ENCODE measurements around the gene WNT6. TPM values are rescaled to one million over a fixed set of nuclear protein-coding genes. Genes with fewer than 3 reads are reported as not detected.

The WNT6 gene
- total RNA-seq, 4 donors from 2014 or later, result 2.7 to 5.1 TPM; not detected in 2

GRCh38 chr2:218920504-218920903 is 60.9 kb downstream of the WNT6 start:
- TF ChIP-seq POLR2A (IDR thresholded peaks at IDR 0.05) (no peak), CTCF (IDR thresholded peaks at IDR 0.05) (no peak)
- WGBS, 2 donors, result 90 to 96% methylated on average over 1 of the region's 1 CpG

More at GRCh38 chr2:218920504-218920903, 60.9 kb downstream of the WNT6 start:
- intact Hi-C loops (cut with DNase I), result no loop called here
- no peak for DNase-seq
- Histone ChIP-seq H3K4me1 (no peaks in the 10 kb centered on the region), H3K27me3 (no peaks in the 10 kb centered on the region), H3K36me3 (no peaks in the 10 kb centered on the region), H3K27ac (no peak overlapping the region), H3K4me3 (replicated peaks in 1 of 3) (no peak overlapping the region), H3K9me3 (no peaks in the 10 kb centered on the region)

Small RNA genes within 50 kb of the gene (microRNA-seq; reads per million reads assigned to microRNA genes)
- not detected for gene MIR9500

Small RNA genes within 50 kb of the gene (small RNA-seq; reads per million reads assigned to genes)
- gene RNU6-642P, result not detected

Other genes with a start within 250 kb of the WNT6 start
- 10 to 100 TPM; 15.5 to 33.4 (median 24.0) TPM for gene ZNF142, start 200.2 kb upstream of the WNT6 start, total RNA-seq
- 10 to 100 TPM; 17.7 to 38.9 (median 26.5) TPM for gene BCS1L, start 200.1 kb upstream of the WNT6 start, total RNA-seq
- 10 to 100 TPM; 15.8 to 26.1 (median 19.9) TPM for gene RNF25, start 187.8 kb upstream of the WNT6 start, total RNA-seq
- gene STK36, start 187.7 kb upstream of the WNT6 start, total RNA-seq, result 10 to 100 TPM; 50.9 to 82.3 (median 64.0) TPM
- gene TTLL4, start 149.0 kb upstream of the WNT6 start, total RNA-seq, result 10 to 100 TPM in 3 of 4 donors, 1 to 10 TPM in 1; 5.7 to 19.2 (median 12.5) TPM
- 10 to 100 TPM in 3 of 4 donors, 1 to 10 TPM in 1; 9.0 to 26.8 (median 17.0) TPM for gene CYP27A1, start 77.7 kb upstream of the WNT6 start, total RNA-seq
- gene PRKAG3, start 28.0 kb upstream of the WNT6 start, total RNA-seq, result not detected
- gene WNT10A, start 21.0 kb downstream of the WNT6 start, total RNA-seq, result under 1 TPM in 1 of 4 donors, not detected in 3; 0.20 TPM
- under 1 TPM in 1 of 4 donors, not detected in 3; 0.39 TPM for gene CDK5R2, start 99.9 kb downstream of the WNT6 start, total RNA-seq
- gene FEV, start 125.4 kb downstream of the WNT6 start, total RNA-seq, result not detected
- not detected for gene CRYBA2, start 133.6 kb downstream of the WNT6 start, total RNA-seq
- gene CFAP65, start 181.7 kb downstream of the WNT6 start, total RNA-seq, result 1 to 10 TPM in 1 of 4 donors, under 1 TPM in 2, not detected in 1; under 0.01 to 1.3 (median 0.78) TPM
- under 1 TPM in 1 of 4 donors, not detected in 3; 0.34 TPM for gene IHH, start 201.1 kb downstream of the WNT6 start, total RNA-seq

All from thyroid gland (tissue), 4 donors.